Measurements from ENCODE around the gene RETREG1. TPM values are rescaled to one million over a fixed set of nuclear protein-coding genes. Genes with fewer than 3 reads are reported as not detected.

RETREG1 gene
- total RNA-seq, 1 experiment from 2014 or later = 3.4 TPM

DNA sequence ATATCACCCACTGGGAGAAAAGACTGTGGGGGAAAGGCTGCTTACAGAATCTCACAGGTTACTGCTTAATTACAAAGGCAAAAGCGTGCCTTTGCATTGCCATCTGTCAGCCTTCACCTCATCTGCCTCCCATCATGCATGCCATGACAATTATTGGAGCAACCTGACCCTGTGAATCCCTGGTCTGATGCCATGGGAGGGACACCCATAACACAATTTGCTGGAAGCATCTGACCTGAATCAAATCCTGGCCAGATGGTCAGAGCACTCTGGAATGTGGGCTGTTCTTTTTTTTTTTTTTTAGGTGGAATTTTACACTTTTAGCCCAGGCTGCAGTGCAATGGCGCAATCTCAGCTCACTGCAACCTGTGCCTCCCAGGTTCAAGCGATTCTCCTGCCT is 11.6 kb upstream of the RETREG1 start:
- Histone ChIP-seq H3K9ac (ENCODE audit: extremely low read depth, insufficient read length, low read length) (no peak overlapping the region), H2BK12ac (ENCODE audit: insufficient read length, low read depth, low read length) (no peak overlapping the region), H2AFZ (ENCODE audit: low read length) (no peak overlapping the region), H2BK5ac (ENCODE audit: insufficient read length, low read length) (no peak overlapping the region), H3K23ac (ENCODE audit: insufficient read length, low read depth, low read length) (no peak overlapping the region), H3K4ac (ENCODE audit: low read depth, low read length) (no peak overlapping the region), H3T11ph (ENCODE audit: low read length) (no peak overlapping the region), H3K79me2 (ENCODE audit: insufficient read depth, low read length) (no peaks in the 10 kb centered on the region), H2AK5ac (ENCODE audit: insufficient read length, low read length) (no peak overlapping the region), H3K27me3 (ENCODE audit: insufficient read depth, low read length) (no peaks in the 10 kb centered on the region), H3K4me1 (ENCODE audit: insufficient read depth, low read length) (no peaks in the 10 kb centered on the region), H4K20me1 (ENCODE audit: control insufficient read depth, insufficient read depth, insufficient read length) (no peaks in the 10 kb centered on the region), H4K91ac (ENCODE audit: insufficient read length, low read depth, low read length) (no peak overlapping the region), H3K18ac (ENCODE audit: insufficient read length, low read depth, low read length) (no peak overlapping the region), H4K5ac (ENCODE audit: insufficient read length, low read depth, low read length) (no peak overlapping the region), H3K14ac (ENCODE audit: insufficient read depth, low read length) (no peak overlapping the region), H3K56ac (ENCODE audit: insufficient read length, low read depth, low read length) (no peak overlapping the region), H4K8ac (replicated peaks; ENCODE audit: insufficient read length, low read depth, low read length) (no peak overlapping the region), H3K4me2 (ENCODE audit: insufficient read depth, insufficient read length, low read length) (no peak overlapping the region), H3K27ac (ENCODE audit: insufficient read length, low read depth, low read length) (no peak overlapping the region), H2BK15ac (ENCODE audit: low read depth, low read length) (no peak overlapping the region), H2BK120ac (ENCODE audit: low read depth, low read length, poor library complexity, severe bottlenecking) (no peak overlapping the region), H3K79me1 (ENCODE audit: insufficient read depth, low read depth, low read length, poor library complexity, severe bottlenecking) (no peaks in the 10 kb centered on the region), H3K23me2 (ENCODE audit: insufficient read length, low read depth, low read length, poor library complexity, severe bottlenecking) (no peaks in the 10 kb centered on the region), H3K9me3 (ENCODE audit: control insufficient read depth, low read depth, low read length) (no peaks in the 10 kb centered on the region), H2BK20ac (ENCODE audit: low read depth, low read length, poor library complexity, severe bottlenecking) (no peak overlapping the region)
- TF ChIP-seq CTCF (conservative IDR thresholded peaks at IDR 0.05) = no peak
- Mint-ChIP-seq H3K36me3 (ENCODE audit: insufficient read depth in 1 of 3, low read depth in 3 of 3) (no peaks in the 10 kb centered on the region; a peak in 1 of 7 replicates), H3K9me3 (peaks cover 2 to 3% of the 10 kb centered on the region in 2 experiments; a peak in 2 of 5 replicates), H3K27ac (no peak overlapping the region), H3K4me3 (no peak overlapping the region), H3K4me1 (peaks cover 4 to 6% of the 10 kb centered on the region in 2 experiments), H3K27me3 (ENCODE audit: low read depth) (peaks cover 6% of the 10 kb centered on the region)
- DNase-seq = no peak
- WGBS (ENCODE audit: extremely low coverage, insufficient read length, low lambda C conversion rate) = no CpG with 5 or more reads among the region's 3 CpGs
